ENCODE measurements around the gene ABCA4. TPM values are rescaled to one million over a fixed set of nuclear protein-coding genes. Genes with fewer than 3 reads are reported as not detected.

The ABCA4 gene
- total and polyA plus RNA-seq, 2 of the 8 experiments (the other 6 are each of a cell fraction or from before 2014, with no cell fraction given), result 0.06 TPM; not detected in 1

- TF ChIP-seq ASH2L (IDR thresholded peaks at IDR 0.05; ENCODE audit: low read length), result no peak
- no peak for TF ChIP-seq RFX5 (IDR thresholded peaks at IDR 0.05; ENCODE audit: borderline replicate concordance, low read depth, low read length)
- no peak for TF ChIP-seq SP2 (IDR thresholded peaks at IDR 0.05; ENCODE audit: low read length)
- TF ChIP-seq SAP30 (IDR thresholded peaks at IDR 0.05; ENCODE audit: insufficient read depth, insufficient replicate concordance, low read length), result no peak
- TF ChIP-seq USF2 (IDR thresholded peaks at IDR 0.05; ENCODE audit: low read length), result no peak
- TF ChIP-seq HDAC6 (IDR thresholded peaks at IDR 0.05; ENCODE audit: low read depth, low read length), result no peak
- TF ChIP-seq FOSL1 (IDR thresholded peaks at IDR 0.05; ENCODE audit: insufficient read depth, low read depth, low read length), result no peak
- no peak for TF ChIP-seq JUND (IDR thresholded peaks at IDR 0.05; ENCODE audit: low read length)
- no peak for TF ChIP-seq CHD1 (IDR thresholded peaks at IDR 0.05; ENCODE audit: low read depth, low read length)
- no peak for TF ChIP-seq RAD21 (IDR thresholded peaks at IDR 0.05 in 1 of 2, conservative IDR thresholded peaks at IDR 0.05 in 1 of 2; ENCODE audit: low read depth in 2 of 2, low read length in 2 of 2)
- TF ChIP-seq SRF (IDR thresholded peaks at IDR 0.05; ENCODE audit: low read depth, low read length), result no peak
- no peak for TF ChIP-seq RBBP5 (IDR thresholded peaks at IDR 0.05; ENCODE audit: borderline replicate concordance, low read depth, low read length)
- TF ChIP-seq EGR1 (IDR thresholded peaks at IDR 0.05; ENCODE audit: borderline replicate concordance, low read depth, low read length), result 0 out of 2 replicates have a peak, but pooled peaks have one; percentile 41
- TF ChIP-seq JUN (IDR thresholded peaks at IDR 0.05; ENCODE audit: low read depth, low read length), result no peak
- TF ChIP-seq POLR2A (IDR thresholded peaks at IDR 0.05; ENCODE audit: control extremely low read depth in 1 of 2, low read depth in 2 of 2, low read length in 2 of 2), result no peak
- TF ChIP-seq SP4 (IDR thresholded peaks at IDR 0.05; ENCODE audit: low read length), result no peak
- TF ChIP-seq CBX5 (IDR thresholded peaks at IDR 0.05; ENCODE audit: low read depth, low read length), result no peak
- TF ChIP-seq YY1 (IDR thresholded peaks at IDR 0.05; ENCODE audit: low read depth, low read length), result no peak
- no peak for TF ChIP-seq KDM1A (IDR thresholded peaks at IDR 0.05; ENCODE audit: borderline replicate concordance, low read length)
- no peak for TF ChIP-seq BCL11A (IDR thresholded peaks at IDR 0.05; ENCODE audit: low read depth in 2 of 2, low read length in 2 of 2)
- TF ChIP-seq TAF1 (IDR thresholded peaks at IDR 0.05; ENCODE audit: low read depth, low read length), result no peak
- no peak for TF ChIP-seq SIX5 (IDR thresholded peaks at IDR 0.05; ENCODE audit: low read depth, low read length)
- TF ChIP-seq CEBPB (IDR thresholded peaks at IDR 0.05; ENCODE audit: low read depth, low read length), result no peak
- peak; percentile 35; the same call in 1 of the 2 replicates for TF ChIP-seq SP1 (IDR thresholded peaks at IDR 0.05; ENCODE audit: low read depth, low read length)
- no peak for TF ChIP-seq CHD2 (IDR thresholded peaks at IDR 0.05; ENCODE audit: low read length)
Measured at GRCh38 chr1:94068999-94069918, 51.7 kb downstream of the ABCA4 start (continued).
